SK-N-SH (cell line): Measurements from ENCODE around the gene FAM20C.

Experiments used
- EP300 ChIP-seq, 2 experiments: IDR thresholded peaks; 2 replicates each; pipeline versions ENCODE4 v1.4.0 to v1.6.1; 2012; ENCODE audit warnings: borderline replicate concordance in 1 of 2, low read depth in 1 of 2, low read length in 1 of 2
- EZH2phosphoT487 ChIP-seq: fragments of 200-600 bp; sonication (generic); IDR thresholded peaks from 2 replicates; pipeline ENCODE4 v1.6.1; 2017; ENCODE audit warnings: low read depth, mixed run types, mild to moderate bottlenecking, antibody characterized with exemption, moderate library complexity, borderline replicate concordance
- NRF1 ChIP-seq: IDR thresholded peaks from 2 replicates; pipeline ENCODE4 v1.6.1; 2012; ENCODE audit warnings: low read depth, mild to moderate bottlenecking, low read length
- POLR2AphosphoS5 ChIP-seq: IDR thresholded peaks from 2 replicates; pipeline ENCODE4 v1.6.1; 2012; ENCODE audit warnings: low read depth, low read length
- RFX5 ChIP-seq: IDR thresholded peaks from 2 replicates; pipeline ENCODE4 v1.6.1; 2012; ENCODE audit warnings: mild to moderate bottlenecking, improper control_type of control experiment, low read length
- SMC3 ChIP-seq: IDR thresholded peaks from 2 replicates; pipeline ENCODE4 v1.6.1; 2012; ENCODE audit warnings: low read depth, low read length, improper control_type of control experiment
- TEAD4 ChIP-seq: IDR thresholded peaks from 2 replicates; pipeline ENCODE4 v1.4.0; 2012; ENCODE audit warnings: mild to moderate bottlenecking, borderline replicate concordance; ENCODE audit not compliant: insufficient read depth
- TF ChIP-seq, protein P1 (sequence below): fragments of 200-600 bp; sonication (generic); IDR thresholded peaks from 2 replicates; pipeline ENCODE4 v1.6.1; 2017; ENCODE audit warnings: antibody characterized with exemption, mild to moderate bottlenecking, moderate library complexity
- TF ChIP-seq, protein P2 (sequence below): IDR thresholded peaks from 2 replicates; pipeline ENCODE4 v1.6.1; 2012; ENCODE audit warnings: mild to moderate bottlenecking, low read depth, low read length, moderate library complexity

DNA sequence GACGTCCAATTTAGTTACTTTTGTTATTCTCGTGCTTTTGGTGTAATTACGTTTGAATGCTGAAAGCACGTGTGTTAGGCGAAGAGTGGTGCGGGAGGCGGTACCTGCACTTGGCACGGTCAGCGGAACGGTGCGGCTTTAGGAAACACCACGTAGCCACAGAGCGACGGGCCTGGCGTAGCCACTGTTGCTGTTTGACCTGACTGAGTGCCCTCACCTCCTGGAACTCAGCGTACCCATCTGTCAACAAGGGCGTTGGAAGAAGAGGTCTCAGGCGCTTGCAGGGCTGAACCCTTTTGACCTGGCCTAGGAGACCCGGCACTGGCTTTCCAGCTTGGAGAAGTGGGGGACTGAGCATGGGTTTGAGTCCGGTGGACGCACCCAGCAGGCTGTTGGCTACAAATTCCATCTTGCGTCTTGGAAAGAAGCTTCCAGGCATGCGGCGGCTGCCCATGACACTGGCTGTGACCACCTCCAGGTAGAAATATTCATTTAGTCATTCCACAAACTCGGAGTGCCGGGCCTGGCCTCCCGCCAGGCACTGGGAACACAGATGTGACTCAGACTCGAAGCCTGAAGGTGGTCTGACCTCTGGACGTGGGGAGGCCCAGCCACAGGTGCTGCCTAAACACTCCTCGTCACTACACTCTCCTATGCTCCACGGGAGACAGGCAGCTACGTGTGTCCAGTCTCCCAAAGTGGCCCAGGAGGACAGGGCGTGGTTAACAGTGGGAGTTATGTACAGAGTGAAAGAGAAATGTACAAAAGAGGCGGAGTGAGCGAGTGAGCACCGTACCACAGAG is 22.2 kb downstream of the FAM20C start:
- TF ChIP-seq EP300 (IDR thresholded peaks at IDR 0.05; ENCODE audit: borderline replicate concordance in 1 of 2, low read depth in 1 of 2, low read length in 1 of 2) (no peak), POLR2AphosphoS5 (no peak), TEAD4 (no peak), NRF1 (no peak), RFX5 (no peak), EZH2phosphoT487 (no peak), SMC3 (no peak)
- TF ChIP-seq, protein P1, sequence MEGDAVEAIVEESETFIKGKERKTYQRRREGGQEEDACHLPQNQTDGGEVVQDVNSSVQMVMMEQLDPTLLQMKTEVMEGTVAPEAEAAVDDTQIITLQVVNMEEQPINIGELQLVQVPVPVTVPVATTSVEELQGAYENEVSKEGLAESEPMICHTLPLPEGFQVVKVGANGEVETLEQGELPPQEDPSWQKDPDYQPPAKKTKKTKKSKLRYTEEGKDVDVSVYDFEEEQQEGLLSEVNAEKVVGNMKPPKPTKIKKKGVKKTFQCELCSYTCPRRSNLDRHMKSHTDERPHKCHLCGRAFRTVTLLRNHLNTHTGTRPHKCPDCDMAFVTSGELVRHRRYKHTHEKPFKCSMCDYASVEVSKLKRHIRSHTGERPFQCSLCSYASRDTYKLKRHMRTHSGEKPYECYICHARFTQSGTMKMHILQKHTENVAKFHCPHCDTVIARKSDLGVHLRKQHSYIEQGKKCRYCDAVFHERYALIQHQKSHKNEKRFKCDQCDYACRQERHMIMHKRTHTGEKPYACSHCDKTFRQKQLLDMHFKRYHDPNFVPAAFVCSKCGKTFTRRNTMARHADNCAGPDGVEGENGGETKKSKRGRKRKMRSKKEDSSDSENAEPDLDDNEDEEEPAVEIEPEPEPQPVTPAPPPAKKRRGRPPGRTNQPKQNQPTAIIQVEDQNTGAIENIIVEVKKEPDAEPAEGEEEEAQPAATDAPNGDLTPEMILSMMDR = no peak
- TF ChIP-seq, protein P2, sequence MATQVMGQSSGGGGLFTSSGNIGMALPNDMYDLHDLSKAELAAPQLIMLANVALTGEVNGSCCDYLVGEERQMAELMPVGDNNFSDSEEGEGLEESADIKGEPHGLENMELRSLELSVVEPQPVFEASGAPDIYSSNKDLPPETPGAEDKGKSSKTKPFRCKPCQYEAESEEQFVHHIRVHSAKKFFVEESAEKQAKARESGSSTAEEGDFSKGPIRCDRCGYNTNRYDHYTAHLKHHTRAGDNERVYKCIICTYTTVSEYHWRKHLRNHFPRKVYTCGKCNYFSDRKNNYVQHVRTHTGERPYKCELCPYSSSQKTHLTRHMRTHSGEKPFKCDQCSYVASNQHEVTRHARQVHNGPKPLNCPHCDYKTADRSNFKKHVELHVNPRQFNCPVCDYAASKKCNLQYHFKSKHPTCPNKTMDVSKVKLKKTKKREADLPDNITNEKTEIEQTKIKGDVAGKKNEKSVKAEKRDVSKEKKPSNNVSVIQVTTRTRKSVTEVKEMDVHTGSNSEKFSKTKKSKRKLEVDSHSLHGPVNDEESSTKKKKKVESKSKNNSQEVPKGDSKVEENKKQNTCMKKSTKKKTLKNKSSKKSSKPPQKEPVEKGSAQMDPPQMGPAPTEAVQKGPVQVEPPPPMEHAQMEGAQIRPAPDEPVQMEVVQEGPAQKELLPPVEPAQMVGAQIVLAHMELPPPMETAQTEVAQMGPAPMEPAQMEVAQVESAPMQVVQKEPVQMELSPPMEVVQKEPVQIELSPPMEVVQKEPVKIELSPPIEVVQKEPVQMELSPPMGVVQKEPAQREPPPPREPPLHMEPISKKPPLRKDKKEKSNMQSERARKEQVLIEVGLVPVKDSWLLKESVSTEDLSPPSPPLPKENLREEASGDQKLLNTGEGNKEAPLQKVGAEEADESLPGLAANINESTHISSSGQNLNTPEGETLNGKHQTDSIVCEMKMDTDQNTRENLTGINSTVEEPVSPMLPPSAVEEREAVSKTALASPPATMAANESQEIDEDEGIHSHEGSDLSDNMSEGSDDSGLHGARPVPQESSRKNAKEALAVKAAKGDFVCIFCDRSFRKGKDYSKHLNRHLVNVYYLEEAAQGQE = no peak
